HG03060 (cell line): Measurements from ENCODE around the gene AGPAT1.

Experiments
- ATAC-seq: cut with Tn5 transposase; IDR thresholded peaks from one replicate; pipeline ENCODE4 v1.9.1; 2021; ENCODE audit warnings: low read depth, moderate number of reproducible peaks; ENCODE audit not compliant: unreplicated experiment

Gene AGPAT1

GRCh38 chr6:32127409-32127716 lies 48.5 kb downstream of the AGPAT1 start:
- ATAC-seq: no peak

- no peak for ATAC-seq
Observed at GRCh38 chr6:32126880-32127279, 49.0 kb downstream of the AGPAT1 start.

GRCh38 chr6:32123681-32124080 lies 52.2 kb downstream of the AGPAT1 start:
- ATAC-seq: no peak

GRCh38 chr6:32120573-32121059 lies 55.3 kb downstream of the AGPAT1 start:
- ATAC-seq: no peak

GRCh38 chr6:32118782-32119628 lies 56.9 kb downstream of the AGPAT1 start:
- no peak for ATAC-seq
